GM12878 (cell line): ENCODE data around the gene VRK3. TPM values are rescaled to one million over a fixed set of nuclear protein-coding genes. Genes with fewer than 3 reads are reported as not detected.

Experiments
- ATAC-seq: fragments of 200-7000 bp; cut with Tn5 transposase; 3 replicates; pipeline ENCODE4 v1.9.1; 2020; ENCODE audit warnings: mild to moderate bottlenecking, moderate library complexity
- BruUV-seq: library from RNA; stranded (reverse); fragments of 400-500 nt; replicated peaks from 2 replicates; lab custom pipeline; 2021; lab: Mats Ljungman, UMichigan
- CTCF ChIA-PET: fragments of 300-600 bp; sonication (Branson Sonifier 250); formaldehyde crosslinking; extraction: SDS; loops from one replicate; lab custom pipeline; 2021; ENCODE audit warnings: inconsistent platforms; lab: Yijun Ruan, JAX
- POLR2A ChIA-PET: fragments of 350-600 bp; formaldehyde crosslinking; extraction: SDS; loops from one replicate; lab custom pipeline; 2021; ENCODE audit warnings: inconsistent platforms; lab: Charles Lee
- RAD21 ChIA-PET: fragments of 300-600 bp; sonication (Branson Sonifier 250); formaldehyde crosslinking; loops from one replicate; lab custom pipeline; 2023; ENCODE audit warnings: antibody characterized with exemption; ENCODE audit not compliant: unreplicated experiment; lab: Charles Lee
- SMC1A ChIA-PET: fragments of 300-600 bp; sonication (Branson Sonifier 250); formaldehyde crosslinking; loops from one replicate; lab custom pipeline; 2023; ENCODE audit not compliant: unreplicated experiment, uncharacterized antibody; lab: Charles Lee
- DNase-seq: peaks from one replicate; pipeline ENCODE4 v3.0.0-alpha.2; 2011; ENCODE audit warnings: low read depth, low spot score
- FAIRE-seq: peaks from 3 replicates; lab custom pipeline; 2011; peaks lifted over from hg19 to GRCh38; lab: Jason Lieb, UNC
- H2AFZ ChIP-seq: 2 replicates; pipeline ENCODE4 v1.6.0; 2011; ENCODE audit warnings: low read depth, low read length, control low read depth; ENCODE audit not compliant: control insufficient read depth
- H3K27ac ChIP-seq: 2 replicates; pipeline ENCODE4 v1.5.1; 2011; ENCODE audit warnings: control low read depth; ENCODE audit not compliant: control insufficient read depth, insufficient read depth
- H3K27me3 ChIP-seq, 2 experiments: replicated peaks in 1 of 2; 2 replicates each; pipeline versions ENCODE4 v1.6.0 to v1.6.1; 2011; ENCODE audit warnings: low read length in 1 of 2; ENCODE audit not compliant: control insufficient read depth in 2 of 2, insufficient read depth in 2 of 2
- H3K36me3 ChIP-seq, 2 experiments: 2 replicates each; pipeline ENCODE4 v1.5.1; 2011; ENCODE audit warnings: low read length in 1 of 2; ENCODE audit not compliant: control insufficient read depth in 2 of 2, insufficient read depth in 2 of 2
- H3K4me1 ChIP-seq: 2 replicates; pipeline ENCODE4 v1.6.1; 2011; ENCODE audit warnings: mild to moderate bottlenecking, low read length, moderate library complexity, mixed read lengths; ENCODE audit not compliant: control insufficient read depth, insufficient read depth
- H3K4me2 ChIP-seq: 2 replicates; pipeline ENCODE4 v1.6.0; 2011; ENCODE audit warnings: control low read depth; ENCODE audit not compliant: control insufficient read depth, insufficient read depth
- H3K4me3 ChIP-seq: fragments of 200-600 bp; sonication (generic); 2 replicates; pipeline ENCODE4 v1.5.1; 2016
- H3K79me2 ChIP-seq: 2 replicates; pipeline ENCODE4 v1.6.0; 2011; ENCODE audit warnings: low read length; ENCODE audit not compliant: control insufficient read depth, insufficient read depth
- H3K9ac ChIP-seq: 2 replicates; pipeline ENCODE4 v1.8.0; 2011; ENCODE audit warnings: low read length, control low read depth, mixed read lengths; ENCODE audit not compliant: control insufficient read depth, insufficient read depth
- H3K9me3 ChIP-seq: replicated peaks from 3 replicates; pipeline ENCODE4 v1.5.1; 2011; ENCODE audit warnings: mild to moderate bottlenecking, low read length; ENCODE audit not compliant: control insufficient read depth, insufficient read depth
- H4K20me1 ChIP-seq: 2 replicates; pipeline ENCODE4 v1.6.0; 2011; ENCODE audit not compliant: control insufficient read depth, insufficient read depth
- EED ChIP-seq: sonication (generic); IDR thresholded peaks from 2 replicates; pipeline ENCODE4 v1.6.1; 2016; ENCODE audit warnings: antibody characterized with exemption, low read depth
- POLR2AphosphoS2 ChIP-seq: IDR thresholded peaks from 2 replicates; pipeline ENCODE4 v1.6.1; 2011; ENCODE audit warnings: low read depth, mild to moderate bottlenecking, low read length, improper control_type of control experiment, moderate library complexity
- SUPT20H ChIP-seq: IDR thresholded peaks from 2 replicates; pipeline ENCODE4 v1.6.1; 2011; ENCODE audit warnings: low read depth, mild to moderate bottlenecking, low read length, moderate library complexity, borderline replicate concordance; ENCODE audit not compliant: control insufficient read depth
- WGBS: methylation state at CpG from one replicate; pipeline ENCODE4 v1.1.6; 2016; ENCODE audit warnings: low lambda C conversion rate; ENCODE audit not compliant: insufficient replicate concordance, insufficient coverage; ENCODE audit errors: missing lambda C conversion rate; 5-methylcytosine and 5-hydroxymethylcytosine counted together
- in situ Hi-C: fragments of 300-500 bp; cut with MboI; formaldehyde crosslinking; loops from 9 replicates; pipeline ENCODE4 v1.14.3; 2018; ENCODE audit warnings: mixed read lengths
- intact Hi-C: fragments of 100-400 bp; cut with micrococcal nuclease; formaldehyde crosslinking; loops from one replicate; pipeline ENCODE4 v1.14.2; 2022; ENCODE audit not compliant: unreplicated experiment
- polyA plus RNA-seq, 11 experiments: library from polyadenylated mRNA; depleted of rRNA in 4 of 11; unstranded in 6 of 11; stranded (reverse) in 5 of 11; fragments of >200 nt; fragmentation: Nextera tagmentation in 4 of 11; fragmentation: Illumina TruSeq in 1 of 11; extraction: Ambion mirVana in 4 of 11; extraction: Trizol in 1 of 11; gene quantifications; 1 replicate in 1 of 11; 2 replicates in 10 of 11; pipeline versions ENCODE4 v1.2.1 to v1.2.3, GENCODE V29; 2011 to 2016; ENCODE audit warnings: inconsistent platforms in 2 of 11, missing spikeins in 2 of 11, low read depth in 1 of 11
- total RNA-seq, 4 experiments: library from RNA; depleted of rRNA in 3 of 4; stranded (reverse); fragments of >200 nt in 3 of 4; fragmentation: Illumina TruSeq in 1 of 4; extraction: Trizol in 1 of 4; gene quantifications; 2 replicates each; pipeline versions ENCODE4 v1.2.1 to v1.2.3, GENCODE V29; 2013 to 2021
- TF ChIP-seq, protein P1 (sequence below): IDR thresholded peaks from 2 replicates; pipeline ENCODE4 v1.6.1; 2012; ENCODE audit warnings: low read length, inconsistent platforms
- TF ChIP-seq, protein P2 (sequence below): fragments of 450-650 bp; IDR thresholded peaks from 2 replicates; pipeline ENCODE4 v1.6.1; 2016; ENCODE audit warnings: mild to moderate bottlenecking, moderate library complexity, borderline replicate concordance

Gene VRK3
- total and polyA plus RNA-seq, 10 of the 15 experiments (the other 5 are each of a cell fraction or from before 2014, with no cell fraction given), result 17.3 to 61.9 (median 35.5) TPM

- intact Hi-C loops (no loop called here), in situ Hi-C loops (no loop called here)
- ChIA-PET POLR2A (no interaction called here), RAD21 (no interaction called here), SMC1A (no interaction called here), CTCF (interaction anchor here (0.9 to 1.5 kb wide), 2 partner anchors 14 to 184 kb away, joined by 3 to 5 read pairs; no protein-coding TSS in a partner anchor)
- FAIRE-seq, result no peak
- Histone ChIP-seq H3K4me3 (no peak overlapping the region), H3K4me1 (peaks cover 17% of the 10 kb centered on the region), H3K27ac (no peak overlapping the region), H3K4me2 (no peak overlapping the region), H4K20me1 (no peaks in the 10 kb centered on the region), H2AFZ (no peak overlapping the region), H3K79me2 (no peaks in the 10 kb centered on the region), H3K27me3 (no peaks in the 10 kb centered on the region; a peak in 1 of 4 replicates), H3K36me3 (no peaks in the 10 kb centered on the region), H3K9ac (no peak overlapping the region), H3K9me3 (no peaks in the 10 kb centered on the region)
- WGBS, result 60% methylated on average over 9 of the region's 9 CpGs
- no peak for DNase-seq
- TF ChIP-seq POLR2AphosphoS2 (no peak), SUPT20H (no peak), EED (no peak)
- TF ChIP-seq, protein P1, sequence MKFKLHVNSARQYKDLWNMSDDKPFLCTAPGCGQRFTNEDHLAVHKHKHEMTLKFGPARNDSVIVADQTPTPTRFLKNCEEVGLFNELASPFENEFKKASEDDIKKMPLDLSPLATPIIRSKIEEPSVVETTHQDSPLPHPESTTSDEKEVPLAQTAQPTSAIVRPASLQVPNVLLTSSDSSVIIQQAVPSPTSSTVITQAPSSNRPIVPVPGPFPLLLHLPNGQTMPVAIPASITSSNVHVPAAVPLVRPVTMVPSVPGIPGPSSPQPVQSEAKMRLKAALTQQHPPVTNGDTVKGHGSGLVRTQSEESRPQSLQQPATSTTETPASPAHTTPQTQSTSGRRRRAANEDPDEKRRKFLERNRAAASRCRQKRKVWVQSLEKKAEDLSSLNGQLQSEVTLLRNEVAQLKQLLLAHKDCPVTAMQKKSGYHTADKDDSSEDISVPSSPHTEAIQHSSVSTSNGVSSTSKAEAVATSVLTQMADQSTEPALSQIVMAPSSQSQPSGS, result no peak
- TF ChIP-seq, protein P2, sequence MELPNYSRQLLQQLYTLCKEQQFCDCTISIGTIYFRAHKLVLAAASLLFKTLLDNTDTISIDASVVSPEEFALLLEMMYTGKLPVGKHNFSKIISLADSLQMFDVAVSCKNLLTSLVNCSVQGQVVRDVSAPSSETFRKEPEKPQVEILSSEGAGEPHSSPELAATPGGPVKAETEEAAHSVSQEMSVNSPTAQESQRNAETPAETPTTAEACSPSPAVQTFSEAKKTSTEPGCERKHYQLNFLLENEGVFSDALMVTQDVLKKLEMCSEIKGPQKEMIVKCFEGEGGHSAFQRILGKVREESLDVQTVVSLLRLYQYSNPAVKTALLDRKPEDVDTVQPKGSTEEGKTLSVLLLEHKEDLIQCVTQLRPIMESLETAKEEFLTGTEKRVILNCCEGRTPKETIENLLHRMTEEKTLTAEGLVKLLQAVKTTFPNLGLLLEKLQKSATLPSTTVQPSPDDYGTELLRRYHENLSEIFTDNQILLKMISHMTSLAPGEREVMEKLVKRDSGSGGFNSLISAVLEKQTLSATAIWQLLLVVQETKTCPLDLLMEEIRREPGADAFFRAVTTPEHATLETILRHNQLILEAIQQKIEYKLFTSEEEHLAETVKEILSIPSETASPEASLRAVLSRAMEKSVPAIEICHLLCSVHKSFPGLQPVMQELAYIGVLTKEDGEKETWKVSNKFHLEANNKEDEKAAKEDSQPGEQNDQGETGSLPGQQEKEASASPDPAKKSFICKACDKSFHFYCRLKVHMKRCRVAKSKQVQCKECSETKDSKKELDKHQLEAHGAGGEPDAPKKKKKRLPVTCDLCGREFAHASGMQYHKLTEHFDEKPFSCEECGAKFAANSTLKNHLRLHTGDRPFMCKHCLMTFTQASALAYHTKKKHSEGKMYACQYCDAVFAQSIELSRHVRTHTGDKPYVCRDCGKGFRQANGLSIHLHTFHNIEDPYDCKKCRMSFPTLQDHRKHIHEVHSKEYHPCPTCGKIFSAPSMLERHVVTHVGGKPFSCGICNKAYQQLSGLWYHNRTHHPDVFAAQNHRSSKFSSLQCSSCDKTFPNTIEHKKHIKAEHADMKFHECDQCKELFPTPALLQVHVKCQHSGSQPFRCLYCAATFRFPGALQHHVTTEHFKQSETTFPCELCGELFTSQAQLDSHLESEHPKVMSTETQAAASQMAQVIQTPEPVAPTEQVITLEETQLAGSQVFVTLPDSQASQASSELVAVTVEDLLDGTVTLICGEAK, result no peak
- no TSS peak for BruUV-seq
- ATAC-seq, result no peak
Observed at GRCh38 chr19:49951806-49952478, 73.2 kb downstream of the VRK3 start.
